ENCODE data around the gene SIGMAR1.

GRCh38 chr9:34647651-34648050 is 10.1 kb upstream of the SIGMAR1 start:
- TF ChIP-seq CTCF (conservative IDR thresholded peaks at IDR 0.05; ENCODE audit: low read depth, low read length) (no peak), POLR2A (IDR thresholded peaks at IDR 0.05; ENCODE audit: low read depth, low read length) (no peak), CEBPB (IDR thresholded peaks at IDR 0.05; ENCODE audit: low read depth, low read length) (no peak), MAFK (IDR thresholded peaks at IDR 0.05; ENCODE audit: low read depth, low read length) (no peak), USF2 (IDR thresholded peaks at IDR 0.05; ENCODE audit: low read depth, low read length) (no peak), BHLHE40 (IDR thresholded peaks at IDR 0.05; ENCODE audit: low read depth, low read length) (no peak), SMC3 (IDR thresholded peaks at IDR 0.05; ENCODE audit: low read depth, low read length) (no peak), RAD21 (IDR thresholded peaks at IDR 0.05; ENCODE audit: low read length) (no peak)
- TF ChIP-seq, protein P1, sequence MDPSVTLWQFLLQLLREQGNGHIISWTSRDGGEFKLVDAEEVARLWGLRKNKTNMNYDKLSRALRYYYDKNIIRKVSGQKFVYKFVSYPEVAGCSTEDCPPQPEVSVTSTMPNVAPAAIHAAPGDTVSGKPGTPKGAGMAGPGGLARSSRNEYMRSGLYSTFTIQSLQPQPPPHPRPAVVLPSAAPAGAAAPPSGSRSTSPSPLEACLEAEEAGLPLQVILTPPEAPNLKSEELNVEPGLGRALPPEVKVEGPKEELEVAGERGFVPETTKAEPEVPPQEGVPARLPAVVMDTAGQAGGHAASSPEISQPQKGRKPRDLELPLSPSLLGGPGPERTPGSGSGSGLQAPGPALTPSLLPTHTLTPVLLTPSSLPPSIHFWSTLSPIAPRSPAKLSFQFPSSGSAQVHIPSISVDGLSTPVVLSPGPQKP (IDR thresholded peaks at IDR 0.05; ENCODE audit: borderline replicate concordance, low read depth, low read length), result no peak

All from IMR-90 (cell line).